Stomach (tissue), 9 donors: ENCODE measurements around the gene TMEM150A. TPM values are rescaled to one million over a fixed set of nuclear protein-coding genes. Genes with fewer than 3 reads are reported as not detected.
A peak's percentile ranks its signal among the peaks of the same experiment; 100 is the strongest.

Source experiments
- DNase-seq, 2 donors: peaks; one replicate each; pipeline versions ENCODE4 v3.0.0 to v3.0.0-alpha.2; 2013 to 2019
- H3K27ac ChIP-seq, 5 donors: fragments of 200-600 bp in 4 of 5; sonication (generic) in 4 of 5; one replicate each; pipeline ENCODE4 v1.5.1; 2013 to 2019; ENCODE audit warnings: mild to moderate bottlenecking in 1 of 5, moderate library complexity in 1 of 5
- H3K27me3 ChIP-seq, 3 donors: fragments of 200-600 bp; sonication (generic); one replicate each; pipeline ENCODE4 v1.5.1; 2017 to 2019; ENCODE audit warnings: mixed run types in 1 of 3
- H3K36me3 ChIP-seq, 4 donors: fragments of 200-600 bp; sonication (generic); 1 replicate in 3 of 4; 2 replicates in 1 of 4; pipeline ENCODE4 v1.5.1; 2016 to 2019
- H3K4me1 ChIP-seq, 4 donors: fragments of 200-600 bp; sonication (generic); one replicate each; pipeline ENCODE4 v1.5.1; 2016 to 2019
- H3K4me3 ChIP-seq, 4 donors: fragments of 200-600 bp; sonication (generic) in 3 of 4; one replicate each; pipeline ENCODE4 v1.5.1; 2016 to 2019; ENCODE audit warnings: mild to moderate bottlenecking in 1 of 4
- H3K9me3 ChIP-seq, 4 donors: fragments of 200-600 bp; sonication (generic); one replicate each; pipeline ENCODE4 v1.5.1; 2016 to 2019
- CTCF ChIP-seq, 7 experiments: fragments of 450-650 bp in 4 of 7; fragments of 200-600 bp in 3 of 7; sonication (generic) in 3 of 7; IDR thresholded peaks; one replicate each; pipeline ENCODE4 v1.5.1; 2016 to 2019; ENCODE audit warnings: antibody characterized with exemption in 7 of 7, control low read depth in 2 of 7, mild to moderate bottlenecking in 1 of 7
- EP300 ChIP-seq: sonication (generic); formaldehyde crosslinking; IDR thresholded peaks from one replicate; pipeline ENCODE4 v1.6.1; 2017; ENCODE audit warnings: antibody characterized with exemption
- POLR2A ChIP-seq, 4 donors: fragments of 450-650 bp; IDR thresholded peaks; one replicate each; pipeline ENCODE4 v1.6.1; 2016; ENCODE audit warnings: antibody characterized with exemption in 4 of 4, control low read depth in 2 of 4, mild to moderate bottlenecking in 1 of 4, moderate library complexity in 1 of 4
- POLR2AphosphoS5 ChIP-seq, 3 donors: sonication (generic); formaldehyde crosslinking; IDR thresholded peaks; one replicate each; pipeline ENCODE4 v1.6.1; 2016; ENCODE audit warnings: antibody characterized with exemption in 3 of 3
- WGBS, 5 donors: extraction: QIAGEN DNeasy Blood & Tissue Kit in 3 of 5; methylation state at CpG; one replicate each; pipeline versions ENCODE4 v1.1.5 to v1.1.7; 2013 to 2018; 5-methylcytosine and 5-hydroxymethylcytosine counted together
- intact Hi-C: fragments of 100-400 bp; cut with DNase I; formaldehyde crosslinking; loops from one replicate; pipeline ENCODE4 v1.15.1; 2023; ENCODE audit warnings: low total_unique reads
- polyA plus RNA-seq, 3 donors: library from polyadenylated mRNA; stranded (reverse); fragments of 200-250 nt; gene quantifications; one replicate each; pipeline ENCODE4 v1.2.3, GENCODE V29; 2013
- total RNA-seq, 5 donors: library from RNA; depleted of rRNA; stranded (reverse); fragments of >200 nt; gene quantifications; one replicate each; pipeline versions ENCODE4 v1.1.0 to v1.2.3, GENCODE V29; 2014 to 2016
- donor health status: healthy with polysubstance abuse.
- donor health status: Bipolar disorder and iron deficiency.
- donor health status: healthy.

TMEM150A gene
- total and polyA plus RNA-seq, 8 donors: 5.0 to 62.4 (median 24.6) TPM; not detected in 1

GRCh38 chr2:85589181-85589580, 13.3 kb downstream of the TMEM150A start:
- no peak for DNase-seq
- TF ChIP-seq EP300 (no peak), CTCF (IDR thresholded peaks at IDR 0.05) (no peak), POLR2AphosphoS5 (IDR thresholded peaks at IDR 0.05) (no peak), POLR2A (IDR thresholded peaks at IDR 0.05) (no peak)
- no peaks in the 10 kb centered on the region for H3K36me3 ChIP-seq
- no peaks in the 10 kb centered on the region for H3K9me3 ChIP-seq
- intact Hi-C loops: no loop called here
- no peak overlapping the region for H3K4me3 ChIP-seq
- WGBS, 5 donors: 78 to 93% (median 86%) methylated on average over 4 of the region's 4 CpGs
- no peaks in the 10 kb centered on the region for H3K27me3 ChIP-seq
- peaks cover 57 to 92% (median 84%) of the 10 kb centered on the region in 4 donors for H3K4me1 ChIP-seq
- H3K27ac ChIP-seq: peak overlapping the region; percentile 30 to 94 (median 91)

GRCh38 chr2:85588645-85589044, 13.9 kb downstream of the TMEM150A start:
- no peak for DNase-seq
- WGBS, 5 donors: 82 to 89% (median 85%) methylated on average over 4 of the region's 4 CpGs
- Histone ChIP-seq H3K4me1 (peaks cover 63 to 95% (median 85%) of the 10 kb centered on the region in 4 donors), H3K27me3 (no peaks in the 10 kb centered on the region), H3K4me3 (no peak overlapping the region), H3K36me3 (no peaks in the 10 kb centered on the region), H3K9me3 (no peaks in the 10 kb centered on the region), H3K27ac (peak overlapping the region in 4 of 5 donors; percentile 71 to 94 (median 91))
- TF ChIP-seq EP300 (no peak), POLR2A (IDR thresholded peaks at IDR 0.05) (no peak), CTCF (IDR thresholded peaks at IDR 0.05) (no peak), POLR2AphosphoS5 (IDR thresholded peaks at IDR 0.05) (no peak)
- intact Hi-C loops: no loop called here

- TF ChIP-seq CTCF (IDR thresholded peaks at IDR 0.05) (no peak), POLR2A (IDR thresholded peaks at IDR 0.05) (no peak), EP300 (no peak), POLR2AphosphoS5 (IDR thresholded peaks at IDR 0.05) (no peak)
- intact Hi-C loops: no loop called here
- no peaks in the 10 kb centered on the region for H3K9me3 ChIP-seq
- DNase-seq: no peak
- no peaks in the 10 kb centered on the region for H3K36me3 ChIP-seq
- peak overlapping the region; percentile 19 to 94 (median 91) for H3K27ac ChIP-seq
- no peak overlapping the region for H3K4me3 ChIP-seq
- H3K4me1 ChIP-seq: peaks cover 66 to 99% (median 89%) of the 10 kb centered on the region in 4 donors
- WGBS, 5 donors: 65 to 86% (median 81%) methylated on average over 4 of the region's 4 CpGs
- H3K27me3 ChIP-seq: no peaks in the 10 kb centered on the region
Observed at GRCh38 chr2:85588236-85588635, 14.3 kb downstream of the TMEM150A start.

GRCh38 chr2:85585781-85586105, 16.8 kb downstream of the TMEM150A start:
- TF ChIP-seq CTCF (IDR thresholded peaks at IDR 0.05) (no peak), POLR2AphosphoS5 (IDR thresholded peaks at IDR 0.05) (peak in 2 of 3 donors; percentile 40 to 81), POLR2A (IDR thresholded peaks at IDR 0.05) (no peak), EP300 (no peak)
- intact Hi-C loops: no loop called here
- no peaks in the 10 kb centered on the region for H3K27me3 ChIP-seq
- peaks cover 0 to 21% (median 8%) of the 10 kb centered on the region in 4 donors for H3K36me3 ChIP-seq
- 50 to 77% (median 53%) methylated on average over 1 of the region's 1 CpG for WGBS, 5 donors
- peak overlapping the region; percentile 87 to 94 (median 91) for H3K27ac ChIP-seq
- peaks cover 56 to 83% (median 77%) of the 10 kb centered on the region in 4 donors for H3K4me1 ChIP-seq
- H3K9me3 ChIP-seq: no peaks in the 10 kb centered on the region
- H3K4me3 ChIP-seq: no peak overlapping the region
- DNase-seq: no peak
